Glomerular visceral epithelial cell (primary cell): ENCODE results near the gene TNC.

Source experiments
- DNase-seq: peaks from one replicate; pipeline ENCODE4 v3.0.0-alpha.2; 2016; ENCODE audit errors: extremely low spot score

The TNC gene

DNA sequence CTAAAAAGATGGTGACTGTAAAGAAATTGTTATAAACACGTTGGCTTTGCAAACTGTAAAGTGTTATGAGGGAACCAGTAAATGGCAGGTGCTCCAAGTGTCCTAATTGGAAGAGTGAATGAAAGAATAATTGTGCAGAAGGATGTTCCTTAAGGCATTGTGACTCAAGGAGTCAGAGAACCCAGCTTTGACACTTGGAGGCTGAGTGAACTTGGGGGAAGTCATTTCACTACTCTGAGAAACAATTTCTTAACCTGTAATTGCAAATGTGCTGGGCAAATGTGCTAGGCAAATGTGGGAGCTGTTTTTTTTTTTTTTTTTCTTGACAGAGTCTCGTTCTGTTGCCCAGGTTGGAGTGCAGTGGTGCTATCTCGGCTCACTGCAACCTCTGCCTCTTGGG is 103.5 kb downstream of the TNC start:
- no peak for DNase-seq

- peak; percentile 76 for DNase-seq
These were observed 104.0 kb downstream of the TNC start for GRCh38 chr9:115013998-115014397.

DNA sequence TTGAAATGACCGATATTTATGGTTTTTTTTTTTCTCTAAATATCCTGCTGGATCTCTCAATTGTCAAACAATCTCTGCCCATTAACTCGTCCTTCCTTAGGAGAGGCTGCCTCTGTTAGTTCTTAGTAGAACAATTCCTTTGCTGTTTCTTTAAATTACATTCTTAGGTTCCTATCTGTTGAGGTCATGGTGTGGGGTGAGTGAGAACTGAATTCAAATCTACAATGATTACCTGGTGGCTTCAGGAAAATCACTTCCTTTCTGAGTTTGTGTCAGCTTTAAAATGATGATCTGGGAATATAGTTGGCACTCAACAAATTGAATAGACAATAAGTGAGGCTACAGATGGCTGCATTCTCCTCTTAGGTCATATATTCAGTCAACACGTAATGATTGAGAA is 105.5 kb downstream of the TNC start:
- DNase-seq = peak; percentile 28

GRCh38 chr9:115010874-115011273 is 107.1 kb downstream of the TNC start:
- no peak for DNase-seq

GRCh38 chr9:115008536-115009270 is 109.3 kb downstream of the TNC start:
- peak; percentile 87 for DNase-seq

DNA sequence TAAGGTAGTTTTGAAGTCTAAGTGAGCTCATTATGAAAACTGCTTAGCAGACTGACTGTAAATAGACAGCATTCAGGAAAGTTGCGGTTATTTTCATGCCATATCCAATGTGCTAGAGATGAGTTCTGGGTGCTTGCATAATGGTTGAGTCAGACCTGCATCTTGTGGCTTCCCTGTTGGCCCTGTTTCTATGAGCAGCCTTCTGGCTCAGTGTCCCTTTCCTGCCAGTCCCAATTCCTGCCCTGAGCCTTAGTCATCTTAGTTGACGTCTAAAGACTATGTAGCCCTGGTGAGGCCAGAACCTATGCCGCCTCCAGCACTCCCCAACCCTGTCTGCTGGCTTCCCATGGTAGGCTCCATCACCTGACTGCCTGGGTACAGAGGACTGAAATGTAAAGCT is 111.3 kb downstream of the TNC start:
- DNase-seq = peak; percentile 80

GRCh38 chr9:115005322-115005721 is 112.6 kb downstream of the TNC start:
- DNase-seq = no peak

- DNase-seq = no peak
These were observed 113.4 kb downstream of the TNC start for GRCh38 chr9:115004545-115004944.

DNA sequence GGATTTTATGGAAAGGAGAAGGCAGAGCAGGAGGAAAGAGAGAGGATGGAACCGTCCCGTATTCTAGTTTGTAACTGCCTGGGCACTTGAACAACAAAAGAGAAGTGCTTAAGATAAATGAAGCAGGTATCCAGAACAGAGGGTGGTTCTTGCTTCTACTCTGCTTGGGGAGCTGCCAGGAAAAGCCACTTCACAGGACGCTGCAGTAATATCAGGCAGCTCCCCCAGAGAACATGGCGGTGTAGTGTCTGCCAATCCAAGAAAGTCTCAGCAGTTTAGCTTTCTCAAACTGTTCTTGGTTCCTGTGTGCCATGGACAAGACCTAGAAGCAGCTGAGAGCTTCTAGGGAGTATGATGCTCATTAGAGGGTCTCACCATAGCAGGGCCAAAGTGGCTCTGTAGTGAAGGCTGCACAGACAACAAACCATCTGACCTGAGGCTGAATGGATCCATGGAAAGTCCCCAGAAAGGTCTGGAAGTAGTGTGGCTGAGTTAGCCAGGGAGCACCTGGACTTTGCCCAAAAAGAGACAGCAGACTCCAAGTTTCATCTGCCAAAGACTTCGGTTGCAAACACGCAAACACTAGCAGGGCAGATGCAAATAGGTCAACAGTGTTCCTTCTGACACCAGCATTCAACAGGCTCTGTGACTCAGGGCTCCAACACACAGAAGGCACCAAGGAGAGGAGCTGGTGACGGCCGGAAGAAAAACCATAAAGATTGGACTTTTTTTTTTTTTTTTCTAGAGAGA is 115.4 kb downstream of the TNC start:
- DNase-seq = no peak

- peak; percentile 65 for DNase-seq
These were observed 117.7 kb downstream of the TNC start for GRCh38 chr9:115000217-115000639.

GRCh38 chr9:114998326-114998725 is 119.6 kb downstream of the TNC start:
- no peak for DNase-seq

GRCh38 chr9:114995681-114996221 is 122.2 kb downstream of the TNC start:
- DNase-seq = no peak

DNA sequence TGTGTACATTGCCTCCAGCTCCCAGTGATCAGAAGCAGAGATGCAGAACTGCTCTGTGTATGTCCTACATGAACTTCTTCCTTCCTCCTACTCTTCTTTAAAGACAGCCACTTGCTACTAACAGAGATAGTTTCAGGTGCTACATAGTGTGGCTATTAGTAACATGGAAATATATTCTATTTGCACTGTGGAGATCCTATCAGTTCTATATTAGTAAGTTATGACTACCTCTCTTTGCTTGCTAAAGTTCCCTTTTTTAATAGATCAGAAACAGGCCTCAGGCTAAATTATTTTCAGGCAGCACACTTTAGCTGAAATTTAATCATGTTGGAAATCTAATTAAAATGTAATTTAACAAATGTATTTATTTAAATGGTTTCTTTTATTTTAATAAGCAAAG is 123.2 kb downstream of the TNC start:
- no peak for DNase-seq

GRCh38 chr9:114991861-114992260 is 126.1 kb downstream of the TNC start:
- no peak for DNase-seq

- DNase-seq = no peak
These were observed 127.1 kb downstream of the TNC start for GRCh38 chr9:114990901-114991300.

DNA sequence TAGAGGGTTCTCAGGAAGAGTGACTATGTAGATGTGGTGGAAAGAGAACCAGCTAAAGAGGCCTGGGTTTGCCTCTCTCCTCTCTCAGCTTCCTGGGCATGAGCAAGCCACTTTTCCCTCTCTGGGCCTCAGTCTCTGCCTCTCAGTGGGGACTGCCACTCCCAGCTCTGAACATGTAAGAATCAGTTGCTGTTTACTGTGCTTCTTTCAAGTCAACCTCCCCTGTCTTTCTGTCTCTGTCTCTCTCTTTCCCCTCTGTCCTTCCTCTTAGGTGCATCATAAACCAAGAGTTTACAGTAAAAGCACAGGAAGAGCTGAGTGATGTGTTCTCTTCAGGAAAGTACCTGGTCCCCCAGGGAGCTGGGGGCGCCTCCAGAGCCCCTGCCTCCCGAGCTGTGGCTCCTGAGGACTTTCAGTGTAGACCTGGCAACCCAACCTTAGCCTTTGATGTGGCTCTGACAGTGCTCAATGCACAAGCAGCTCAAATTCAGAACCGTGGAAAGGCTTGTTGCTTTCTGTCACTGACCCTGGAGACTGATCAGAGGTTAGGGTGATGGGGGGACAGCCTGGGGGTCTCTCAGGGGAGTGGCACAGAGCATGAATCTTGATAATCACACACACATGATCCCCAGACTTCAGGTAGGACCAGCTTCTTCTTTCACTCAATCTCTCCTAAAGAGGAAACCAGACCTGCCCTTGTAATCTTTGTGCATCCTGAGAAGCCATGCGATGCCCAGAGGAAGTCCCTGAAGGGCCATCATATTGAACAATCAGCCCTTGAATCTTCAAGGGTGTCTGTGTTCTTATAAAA is 128.2 kb downstream of the TNC start:
- no peak for DNase-seq

- no peak for DNase-seq
These were observed 128.9 kb downstream of the TNC start for GRCh38 chr9:114988962-114989599.

DNA sequence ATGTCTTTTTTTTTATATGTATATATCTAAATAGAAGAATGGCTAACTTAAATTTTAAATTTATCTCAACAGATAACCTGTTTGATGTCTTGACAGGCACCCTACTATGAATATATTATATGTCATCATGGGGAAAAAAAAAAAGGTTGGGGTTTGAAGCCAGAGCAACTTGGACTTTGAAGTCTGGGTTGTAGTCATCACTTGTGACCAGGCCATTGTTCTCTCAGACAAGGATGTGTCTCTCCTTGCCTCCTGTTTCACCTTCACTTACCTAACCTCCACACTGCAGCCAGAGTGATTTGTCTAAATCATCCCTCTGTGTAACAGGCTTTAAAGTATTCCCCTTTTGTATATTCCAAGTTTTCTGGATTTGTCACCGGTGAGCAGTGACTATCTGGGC is 130.8 kb downstream of the TNC start:
- DNase-seq = no peak

- DNase-seq = no peak
These were observed 131.9 kb downstream of the TNC start for GRCh38 chr9:114985959-114986501.

GRCh38 chr9:114981063-114981462 is 136.9 kb downstream of the TNC start:
- no peak for DNase-seq

DNA sequence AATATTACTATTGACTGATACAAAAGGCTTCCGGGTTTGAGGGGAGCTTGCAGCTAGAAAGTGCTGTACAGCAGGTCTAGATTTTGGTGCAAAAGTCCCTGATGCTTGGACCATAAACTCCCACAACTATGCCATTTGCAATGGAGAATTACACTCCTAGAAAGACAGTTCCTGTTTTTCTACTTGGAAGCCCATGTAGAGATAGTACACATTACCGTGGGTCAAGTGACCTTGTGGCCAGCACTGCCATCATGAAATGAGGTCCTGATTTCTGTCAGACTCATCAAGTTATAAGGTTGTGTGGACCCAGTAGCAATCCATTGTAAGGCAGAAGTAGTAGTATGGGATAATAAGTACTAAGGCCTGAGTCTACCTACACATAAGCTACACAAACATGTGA is 144.7 kb downstream of the TNC start:
- no peak for DNase-seq
